MM.1S (cell line): ENCODE measurements around the gene RAPGEF2.
"Not testable (repeated sequence)": the region's sequence is repeated elsewhere in the genome, so short reads cannot be mapped to it uniquely, and the experiment has no call there.

Experiments
- DNase-seq: peaks from one replicate; pipeline ENCODE4 v3.0.0-alpha.2; 2015
- H2AFZ ChIP-seq: fragments of 300-600 bp; sonication (generic); 2 replicates; pipeline ENCODE4 v1.6.0; 2016; ENCODE audit warnings: antibody characterized with exemption, low read length
- H3F3A ChIP-seq: fragments of 300-600 bp; sonication (generic); 2 replicates; pipeline ENCODE4 v1.6.1; 2016; ENCODE audit warnings: mild to moderate bottlenecking, antibody characterized with exemption, low read length, moderate library complexity, mixed read lengths; ENCODE audit not compliant: insufficient read depth
- H3K27ac ChIP-seq: fragments of 300-600 bp; sonication (generic); 2 replicates; pipeline ENCODE4 v1.5.1; 2016; ENCODE audit warnings: mild to moderate bottlenecking, low read length
- H3K27me3 ChIP-seq: fragments of 300-600 bp; sonication (generic); replicated peaks from 2 replicates; pipeline ENCODE4 v1.6.0; 2016; ENCODE audit warnings: low read length; ENCODE audit not compliant: insufficient read depth
- H3K36me3 ChIP-seq: fragments of 300-600 bp; sonication (generic); replicated peaks from 2 replicates; pipeline ENCODE4 v1.6.1; 2016; ENCODE audit warnings: mild to moderate bottlenecking, low read length, mixed read lengths; ENCODE audit not compliant: insufficient read depth
- H3K4me1 ChIP-seq: fragments of 300-600 bp; sonication (generic); 2 replicates; pipeline ENCODE4 v1.6.1; 2016; ENCODE audit warnings: low read length, mixed read lengths
- H3K4me2 ChIP-seq: fragments of 300-600 bp; sonication (generic); 2 replicates; pipeline ENCODE4 v1.6.0; 2016; ENCODE audit warnings: low read depth, low read length
- H3K4me3 ChIP-seq: fragments of 300-600 bp; sonication (generic); 2 replicates; pipeline ENCODE4 v1.5.1; 2016; ENCODE audit warnings: low read length, mixed read lengths
- H3K79me2 ChIP-seq: fragments of 300-600 bp; sonication (generic); 2 replicates; pipeline ENCODE4 v1.6.1; 2016; ENCODE audit warnings: mixed run types, low read length, mixed read lengths
- H3K9ac ChIP-seq: fragments of 300-600 bp; sonication (generic); 2 replicates; pipeline ENCODE4 v1.6.1; 2016; ENCODE audit warnings: low read length, mixed read lengths
- H3K9me2 ChIP-seq: fragments of 300-600 bp; sonication (generic); replicated peaks from 2 replicates; pipeline ENCODE4 v1.6.1; 2016; ENCODE audit warnings: mild to moderate bottlenecking, low read length, mixed read lengths; ENCODE audit not compliant: insufficient read depth
- H3K9me3 ChIP-seq: fragments of 300-600 bp; sonication (generic); replicated peaks from 2 replicates; pipeline ENCODE4 v1.6.1; 2016; ENCODE audit warnings: mild to moderate bottlenecking, low read length, mixed read lengths; ENCODE audit not compliant: insufficient read depth
- H4K20me1 ChIP-seq: fragments of 300-600 bp; sonication (generic); 2 replicates; pipeline ENCODE4 v1.6.1; 2016; ENCODE audit warnings: mild to moderate bottlenecking, low read length, moderate library complexity, mixed read lengths; ENCODE audit not compliant: insufficient read depth
- CTCF ChIP-seq: fragments of 300-600 bp; sonication (generic); IDR thresholded peaks from 2 replicates; pipeline ENCODE4 v1.5.1; 2016; ENCODE audit warnings: antibody characterized with exemption, low read length, mixed read lengths
- EZH2 ChIP-seq: fragments of 300-600 bp; sonication (generic); optimal IDR thresholded peaks from 2 replicates; pipeline ENCODE3; 2017; ENCODE audit warnings: low read depth, mild to moderate bottlenecking, antibody characterized with exemption, low read length, mixed read lengths
- EZH2phosphoT487 ChIP-seq: fragments of 300-600 bp; sonication (generic); IDR thresholded peaks from 2 replicates; pipeline ENCODE4 v1.6.1; 2018; ENCODE audit warnings: antibody characterized with exemption, low read length

RAPGEF2 gene

GRCh38 chr4:159086606-159087005 lies 16.3 kb upstream of the RAPGEF2 start:
- no peak overlapping the region for H3K4me2 ChIP-seq
- DNase-seq: no peak
- TF ChIP-seq EZH2phosphoT487: no peak
- no peak for TF ChIP-seq EZH2
- TF ChIP-seq CTCF: no peak
- no peak overlapping the region for H3K27ac ChIP-seq
- H3K4me3 ChIP-seq: no peak overlapping the region
- H3K79me2 ChIP-seq: no peaks in the 10 kb centered on the region
- no peaks in the 10 kb centered on the region for H3K27me3 ChIP-seq
- no peak overlapping the region for H2AFZ ChIP-seq
- no peaks in the 10 kb centered on the region for H3K36me3 ChIP-seq
- H4K20me1 ChIP-seq: no peaks in the 10 kb centered on the region
- no peaks in the 10 kb centered on the region for H3F3A ChIP-seq
- H3K4me1 ChIP-seq: no peaks in the 10 kb centered on the region
- H3K9me3 ChIP-seq: no peaks in the 10 kb centered on the region
- H3K9me2 ChIP-seq: no peaks in the 10 kb centered on the region
- H3K9ac ChIP-seq: no peak overlapping the region

- H3K9me3 ChIP-seq: no peaks in the 10 kb centered on the region
- no peaks in the 10 kb centered on the region for H3K4me1 ChIP-seq
- no peak overlapping the region for H3K9ac ChIP-seq
- H2AFZ ChIP-seq: no peak overlapping the region
- H4K20me1 ChIP-seq: no peaks in the 10 kb centered on the region
- no peaks in the 10 kb centered on the region for H3K9me2 ChIP-seq
- no peak overlapping the region for H3K4me3 ChIP-seq
- H3K4me2 ChIP-seq: no peak overlapping the region
- no peaks in the 10 kb centered on the region for H3K36me3 ChIP-seq
- H3K79me2 ChIP-seq: no peaks in the 10 kb centered on the region
- H3K27ac ChIP-seq: no peak overlapping the region
- TF ChIP-seq EZH2phosphoT487 (no peak), CTCF (no peak), EZH2 (no peak)
- no peaks in the 10 kb centered on the region for H3K27me3 ChIP-seq
- no peaks in the 10 kb centered on the region for H3F3A ChIP-seq
- no peak for DNase-seq
Measured at GRCh38 chr4:159090255-159090654, 12.6 kb upstream of the RAPGEF2 start.

GRCh38 chr4:159094156-159094555 lies 8.7 kb upstream of the RAPGEF2 start:
- not testable (repeated sequence) for H3F3A ChIP-seq, H3K4me2 ChIP-seq

GRCh38 chr4:159096434-159096833 lies 6.4 kb upstream of the RAPGEF2 start:
- Histone ChIP-seq H3K9ac (no peak overlapping the region), H3F3A (peaks cover 1% of the 10 kb centered on the region; the same call in 1 of the 2 replicates), H3K36me3 (no peaks in the 10 kb centered on the region), H3K79me2 (no peaks in the 10 kb centered on the region), H3K27me3 (peaks cover 7% of the 10 kb centered on the region; the same call in 1 of the 2 replicates), H3K27ac (no peak overlapping the region), H3K4me1 (no peaks in the 10 kb centered on the region), H3K9me3 (no peaks in the 10 kb centered on the region), H3K4me3 (no peak overlapping the region), H3K9me2 (no peaks in the 10 kb centered on the region), H2AFZ (no peak overlapping the region), H3K4me2 (no peak overlapping the region), H4K20me1 (no peaks in the 10 kb centered on the region)
- no peak for DNase-seq
- no peak for TF ChIP-seq EZH2phosphoT487
- TF ChIP-seq CTCF: no peak
- TF ChIP-seq EZH2: no peak

More at GRCh38 chr4:159094156-159094555, 8.7 kb upstream of the RAPGEF2 start:
- not testable (repeated sequence) for H3K9ac ChIP-seq, H3K9me3 ChIP-seq, H3K27me3 ChIP-seq, H2AFZ ChIP-seq, DNase-seq, H4K20me1 ChIP-seq, H3K27ac ChIP-seq, H3K4me3 ChIP-seq, H3K79me2 ChIP-seq, H3K9me2 ChIP-seq, H3K4me1 ChIP-seq, H3K36me3 ChIP-seq
